ENCODE measurements around the gene MTR.

The MTR gene

DNA sequence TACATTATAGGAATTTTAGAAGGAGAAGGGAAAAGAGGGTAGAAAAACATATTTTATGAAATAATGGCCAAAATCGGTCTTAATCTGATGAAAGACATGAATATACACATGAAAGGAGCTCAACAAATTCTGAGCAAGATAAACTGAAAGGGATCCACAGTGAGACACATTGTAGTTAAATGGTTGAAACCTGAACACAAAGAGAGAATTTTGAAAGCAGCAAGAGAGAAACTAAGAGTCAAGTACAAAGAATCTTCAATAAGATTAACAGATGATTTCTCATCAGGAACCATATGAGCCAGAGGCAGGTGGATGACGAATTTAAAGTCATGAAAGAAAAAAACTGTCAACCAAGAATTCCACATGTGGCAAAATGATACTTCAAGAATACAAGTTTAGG is 15.8 kb upstream of the MTR start:
- no peak for DNase-seq (ENCODE audit: low read depth, low spot score)

DNA sequence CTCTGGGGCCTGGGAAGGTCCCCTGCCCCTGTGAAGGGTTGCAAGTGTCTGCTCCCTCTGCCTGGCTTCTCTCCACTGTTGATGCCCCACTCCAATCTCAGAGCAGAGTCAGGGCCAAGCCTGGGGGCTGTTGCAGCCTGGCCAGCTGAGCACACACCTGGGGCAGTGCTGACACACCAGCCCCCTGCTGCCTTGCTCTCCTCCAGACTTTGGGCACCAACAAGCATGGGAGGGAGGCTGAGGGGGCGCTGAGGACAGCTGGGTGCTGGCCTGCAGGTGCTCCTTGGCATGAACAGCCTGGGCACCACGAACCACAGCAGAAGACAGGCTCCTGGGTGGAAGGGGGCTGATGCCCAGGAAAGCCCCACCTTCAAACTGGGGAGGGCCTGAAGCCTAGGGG is 9.6 kb upstream of the MTR start:
- DNase-seq (ENCODE audit: low read depth, low spot score) = no peak

DNA sequence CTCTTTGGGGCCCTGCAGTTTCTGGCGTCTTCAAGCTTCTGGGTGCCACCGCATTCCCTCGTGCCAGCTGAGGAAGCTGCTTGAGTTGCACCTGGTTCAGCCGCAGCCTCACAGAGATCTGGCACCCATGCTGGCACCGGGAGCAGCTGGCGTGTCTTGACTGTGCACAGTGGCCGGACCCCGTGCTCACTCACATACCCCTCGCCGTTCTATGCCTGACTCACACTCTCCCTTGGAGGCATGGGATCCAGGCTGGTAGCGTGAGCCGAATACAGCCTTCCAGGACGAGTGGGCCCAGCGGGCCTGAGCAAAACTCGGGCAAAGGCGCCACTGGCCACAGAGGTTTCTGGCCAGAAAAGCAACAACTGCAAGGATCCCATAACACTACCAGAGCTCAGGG is 8.6 kb upstream of the MTR start:
- DNase-seq (ENCODE audit: low read depth, low spot score) = no peak

DNA sequence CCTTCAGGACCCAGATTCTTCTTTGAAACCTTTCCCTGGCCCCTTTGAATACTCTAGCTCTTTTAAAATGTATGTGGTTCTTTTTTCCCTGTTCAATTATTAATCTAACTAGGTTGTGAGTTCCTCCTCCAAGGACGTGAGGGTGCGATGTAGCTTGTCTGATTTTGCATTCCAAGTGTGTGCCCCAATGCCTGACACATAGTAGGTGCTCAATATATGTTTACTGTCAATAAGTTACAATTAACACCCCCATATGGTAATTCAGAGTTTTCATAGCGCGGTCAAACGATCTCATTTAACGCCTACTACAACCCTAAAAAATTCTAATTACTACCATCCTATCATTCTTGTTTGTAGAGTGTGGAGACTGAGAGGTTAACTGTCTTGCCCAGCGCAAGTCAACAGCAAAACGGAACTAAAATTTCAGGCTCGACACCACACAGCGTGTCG is 482 bp upstream of the MTR start:
- DNase-seq (ENCODE audit: low read depth, low spot score) = no peak

DNA sequence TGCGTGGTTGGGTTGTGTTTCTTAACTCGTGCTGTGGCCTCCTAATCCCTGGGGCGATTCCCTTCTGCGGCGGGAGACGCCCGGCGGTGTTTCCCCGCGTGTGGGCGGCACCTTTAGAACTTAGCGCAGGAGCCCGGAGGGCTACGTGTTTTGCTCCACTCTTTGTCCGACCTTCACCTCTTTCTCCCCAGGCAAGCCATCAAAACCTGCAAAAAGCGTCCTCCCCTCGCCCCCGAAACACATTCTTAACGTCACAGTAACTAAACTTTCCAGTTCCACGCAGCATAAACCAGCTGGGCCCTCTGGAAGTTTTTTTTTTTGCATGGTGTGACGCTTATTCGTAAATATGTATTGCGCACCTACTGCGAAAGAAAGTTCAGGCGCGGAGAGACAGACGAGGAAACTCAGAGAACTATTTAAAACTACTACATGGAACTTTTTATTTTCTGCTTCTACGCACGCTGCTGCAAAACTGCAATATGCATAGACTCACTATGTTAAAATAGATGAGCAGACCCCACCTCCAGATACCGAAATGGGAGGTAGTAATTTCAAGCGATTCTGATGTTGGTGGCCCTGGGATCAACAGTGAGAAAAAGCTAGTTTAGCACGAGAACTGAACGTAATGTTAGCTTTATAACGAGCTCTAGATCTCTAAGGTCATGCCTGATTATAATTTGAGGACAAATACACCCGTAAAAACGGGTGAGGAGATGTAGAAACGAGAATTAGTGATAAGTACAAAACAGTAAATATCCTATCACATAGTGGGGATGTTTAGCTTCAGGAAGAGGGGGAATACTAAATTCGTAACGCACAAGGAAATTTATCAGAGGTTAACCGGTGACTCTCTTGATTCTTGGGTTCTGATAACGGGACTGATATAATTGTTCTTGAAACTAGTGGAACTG is 920 bp downstream of the MTR start:
- DNase-seq (ENCODE audit: low read depth, low spot score) = peak; percentile 35

DNA sequence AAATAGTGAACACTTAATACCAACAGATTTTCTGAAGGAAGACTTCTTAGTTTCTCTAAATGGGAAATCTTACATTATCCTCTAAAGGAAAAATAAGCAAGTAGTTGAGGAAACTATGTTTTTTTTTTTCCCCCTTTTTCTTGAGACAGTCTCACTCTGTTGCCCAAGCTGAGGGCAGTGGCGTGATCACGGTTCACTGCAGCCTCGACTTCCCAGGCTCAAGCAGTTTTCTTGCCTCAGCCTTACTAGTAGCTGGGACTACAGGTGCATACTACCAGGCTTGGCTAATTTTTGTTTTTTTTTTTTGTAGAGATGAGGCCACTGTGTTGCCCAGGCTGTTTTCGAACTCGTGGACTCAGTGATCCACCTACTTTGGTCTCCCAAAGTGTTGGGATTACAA is 3.9 kb downstream of the MTR start:
- no peak for DNase-seq (ENCODE audit: low read depth, low spot score)

DNA sequence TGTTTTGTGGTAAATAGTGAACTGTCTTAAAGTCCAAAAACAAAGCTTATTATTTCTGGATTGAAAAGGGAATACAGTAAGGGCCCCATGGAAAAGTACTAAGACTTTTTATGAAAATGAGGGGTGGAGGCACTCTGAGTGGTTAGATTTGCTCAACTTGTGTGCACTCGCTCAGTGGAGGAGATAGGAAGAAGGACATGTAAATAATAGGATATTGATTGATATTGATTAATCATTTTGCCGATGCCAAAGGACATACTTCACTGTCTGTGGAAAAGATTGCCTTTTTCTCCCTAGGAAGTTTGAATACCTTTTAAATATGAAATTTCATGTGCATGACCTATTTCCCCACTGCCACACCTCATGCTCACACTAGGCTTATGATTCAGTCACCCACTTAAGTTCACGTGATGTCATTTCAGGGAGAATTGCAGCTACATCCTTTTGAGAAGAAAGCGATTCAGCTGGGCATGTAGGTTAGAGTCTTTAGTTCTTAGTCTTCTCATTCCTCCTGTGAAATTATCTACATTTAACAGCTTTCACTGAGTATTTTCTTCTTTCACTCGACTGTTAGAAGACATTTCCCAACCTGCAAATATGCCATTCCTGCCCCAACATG is 5.0 kb downstream of the MTR start:
- no peak for DNase-seq (ENCODE audit: low read depth, low spot score)

DNA sequence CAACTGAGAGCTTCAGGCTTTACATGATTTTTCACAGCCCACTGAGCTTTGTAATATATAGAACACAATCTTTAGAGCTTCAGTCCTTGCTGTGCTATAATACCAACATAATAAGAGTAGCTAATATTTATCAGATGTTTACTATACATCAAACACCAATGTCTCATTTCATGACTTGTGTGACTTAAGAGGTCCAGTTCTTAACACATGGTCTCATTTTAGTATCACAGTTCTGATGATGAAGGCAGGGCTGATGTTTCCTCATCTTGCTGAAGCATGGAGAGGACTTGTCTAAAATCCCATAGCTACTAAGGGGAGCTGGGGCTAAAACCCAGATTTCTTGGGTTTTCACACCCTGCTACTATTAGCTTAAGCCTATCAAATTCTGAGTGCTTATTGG is 5.5 kb downstream of the MTR start:
- no peak for DNase-seq (ENCODE audit: low read depth, low spot score)

DNA sequence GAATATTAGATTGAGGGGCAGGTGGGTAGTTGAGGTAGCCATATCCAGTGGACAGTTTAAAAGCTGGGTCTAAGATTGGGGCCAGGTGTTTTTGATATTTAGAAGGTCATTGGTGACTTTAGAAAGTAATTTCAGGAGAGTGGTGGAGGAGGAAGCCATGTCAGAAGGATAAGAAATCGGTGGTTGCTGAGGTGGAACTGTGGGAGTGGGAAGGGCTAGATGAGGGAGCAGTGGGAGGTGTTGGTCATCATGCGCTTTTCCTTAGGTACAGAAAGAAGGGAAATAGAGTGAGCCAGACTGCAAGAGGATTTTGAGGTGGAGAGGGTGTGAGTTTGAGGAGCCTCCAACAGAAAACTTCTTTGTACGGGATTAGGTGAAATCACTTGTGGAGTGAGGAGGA is 7.2 kb downstream of the MTR start:
- DNase-seq (ENCODE audit: low read depth, low spot score) = no peak

DNA sequence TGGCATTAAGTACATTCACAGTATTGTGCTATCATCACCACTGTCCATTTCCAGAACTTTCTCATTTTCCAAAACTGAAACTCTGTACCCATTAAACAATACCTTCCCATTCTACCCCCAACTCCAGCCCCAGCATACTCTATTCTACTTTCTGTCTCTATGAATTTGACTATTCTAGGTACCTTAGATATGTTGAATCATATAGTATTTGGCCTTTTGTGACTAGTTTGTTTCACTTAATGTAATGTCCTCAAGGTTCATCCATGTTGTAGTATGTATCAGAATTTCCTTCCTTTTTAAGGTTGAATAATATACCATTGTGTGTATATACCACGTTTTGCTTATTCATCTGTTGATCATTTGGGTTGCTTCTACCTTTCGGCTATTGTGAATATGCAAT is 11.5 kb downstream of the MTR start:
- no peak for DNase-seq (ENCODE audit: low read depth, low spot score)

DNA sequence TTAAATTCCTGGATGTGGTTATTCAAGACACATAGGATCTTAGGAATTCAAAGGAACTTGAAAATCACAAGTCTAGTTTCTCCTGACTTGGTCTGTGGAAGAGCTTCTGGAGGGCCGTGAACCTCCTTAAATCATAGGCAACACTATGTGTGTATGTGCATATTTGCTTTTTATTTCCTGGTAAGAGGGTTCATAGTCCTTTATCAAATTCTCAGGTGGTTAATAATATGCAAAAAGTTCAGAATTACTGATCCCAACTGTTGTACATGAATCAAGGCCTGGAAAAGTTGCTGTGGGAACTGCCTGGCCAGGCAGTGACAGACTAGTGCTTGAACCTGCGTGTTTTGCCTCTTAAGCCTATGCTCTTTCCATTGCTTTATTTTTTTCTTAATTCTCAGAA is 12.9 kb downstream of the MTR start:
- DNase-seq (ENCODE audit: low read depth, low spot score) = no peak

DNA sequence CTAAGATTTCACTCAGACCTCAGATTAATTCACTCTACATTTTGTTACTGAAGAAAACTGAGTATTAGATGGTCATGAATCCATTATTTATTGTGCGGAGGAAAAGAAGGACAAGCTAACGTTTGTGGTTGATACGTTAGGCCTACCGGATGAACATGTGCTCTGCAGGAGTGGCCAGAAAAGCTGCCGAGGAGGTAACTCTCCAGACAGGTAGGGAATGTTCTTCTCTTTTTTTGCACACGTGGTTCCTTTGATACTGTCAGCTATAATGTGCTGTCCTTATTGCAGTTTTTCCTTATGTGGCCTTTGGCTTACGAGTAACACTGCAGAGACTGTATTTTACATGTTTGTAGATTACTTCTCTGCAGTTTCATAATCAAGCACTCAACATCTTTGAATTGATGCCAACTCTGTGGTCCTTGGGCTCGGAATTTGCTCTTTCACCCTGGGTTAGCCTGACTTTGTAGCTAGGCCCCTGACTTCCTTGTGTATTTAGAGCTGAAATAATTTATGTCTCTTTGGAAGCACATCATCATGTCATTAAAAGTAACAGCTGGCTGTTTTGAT is 13.6 kb downstream of the MTR start:
- no peak for DNase-seq (ENCODE audit: low read depth, low spot score)

DNA sequence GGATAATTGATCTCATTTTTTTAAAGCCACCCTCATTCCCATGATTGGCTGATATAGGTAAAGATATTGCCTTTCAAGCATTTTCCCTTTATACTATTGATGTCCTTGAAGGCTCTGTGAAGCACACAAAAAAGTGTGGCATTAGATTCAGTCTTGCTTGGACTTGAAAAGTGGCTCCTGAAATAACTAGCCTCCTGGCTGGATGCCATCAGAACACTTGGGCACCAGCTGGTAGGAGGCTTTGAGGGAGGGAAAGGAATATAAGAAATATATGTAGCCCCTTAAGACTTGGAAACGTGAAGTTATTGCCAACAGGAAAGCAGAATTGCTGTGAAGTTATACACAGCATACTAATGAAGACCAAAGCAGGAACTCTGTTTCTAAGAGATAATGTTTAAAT is 14.1 kb downstream of the MTR start:
- no peak for DNase-seq (ENCODE audit: low read depth, low spot score)

DNA sequence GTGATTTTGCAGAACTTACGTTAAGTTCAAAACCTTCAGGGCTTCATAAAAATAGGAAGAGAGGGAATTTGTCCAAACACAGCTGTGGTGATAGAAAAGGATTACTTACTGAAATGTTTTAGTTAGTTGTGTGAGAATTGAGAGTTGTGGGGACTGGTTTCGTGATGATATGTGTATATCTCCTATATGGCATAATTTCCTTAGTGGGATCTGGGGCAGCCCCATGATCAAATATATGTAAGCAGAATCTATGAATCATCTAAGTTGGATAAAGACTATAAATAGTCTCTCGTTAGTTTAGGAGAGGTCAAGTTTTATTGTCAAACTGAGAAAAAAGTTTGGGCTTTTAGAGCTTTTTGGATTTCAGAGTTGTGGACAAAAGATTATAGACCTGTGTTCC is 14.9 kb downstream of the MTR start:
- no peak for DNase-seq (ENCODE audit: low read depth, low spot score)

DNA sequence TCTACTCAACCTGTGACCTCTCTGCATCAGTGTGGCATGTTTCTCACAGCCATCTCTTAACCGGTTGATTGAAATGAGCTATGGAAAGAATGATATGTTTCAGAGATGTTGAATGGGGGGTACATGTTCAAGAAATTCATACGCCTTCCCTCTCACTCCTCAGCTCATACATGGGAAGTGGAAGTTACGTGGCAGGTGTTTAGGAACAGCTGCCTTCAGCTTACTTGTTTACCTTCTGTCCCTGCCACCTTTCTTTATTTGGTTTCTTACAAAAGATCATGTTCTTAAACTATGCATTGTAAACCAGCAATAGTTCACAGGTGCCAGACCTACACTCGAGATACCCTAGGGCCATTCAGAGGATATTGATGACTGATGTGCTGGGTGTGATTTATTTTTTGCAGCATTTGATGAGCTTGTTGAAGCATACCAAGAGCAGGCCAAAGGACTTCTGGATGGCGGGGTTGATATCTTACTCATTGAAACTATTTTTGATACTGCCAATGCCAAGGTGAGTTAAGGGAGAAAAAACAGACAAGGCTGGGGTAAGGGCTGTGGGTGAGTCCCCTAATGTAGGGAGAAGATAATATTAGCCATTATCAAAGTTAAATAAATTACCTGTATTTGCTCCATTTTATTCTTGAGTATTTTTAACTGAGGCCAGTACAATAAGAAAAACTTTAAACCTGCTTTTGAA is 17.4 kb downstream of the MTR start:
- no peak for DNase-seq (ENCODE audit: low read depth, low spot score)

DNA sequence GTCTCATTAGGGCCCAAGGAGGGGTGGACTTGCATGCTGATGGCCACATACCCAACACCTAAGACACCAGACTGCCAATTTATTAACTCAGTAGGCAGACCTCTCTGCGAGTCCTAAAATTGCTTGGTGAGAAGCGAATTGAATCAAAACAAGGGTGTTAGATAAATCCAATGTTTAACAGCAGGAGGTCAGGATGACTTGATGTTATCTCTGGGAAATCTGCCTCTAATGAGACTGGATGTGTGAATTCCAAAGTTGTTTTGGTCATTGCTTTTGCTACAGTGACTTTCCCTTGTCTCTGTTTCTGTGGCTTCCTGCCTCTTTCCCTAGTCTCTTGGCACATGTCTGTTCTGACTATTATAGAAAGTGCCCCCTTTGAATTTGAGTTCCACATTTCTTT is 20.8 kb downstream of the MTR start:
- DNase-seq (ENCODE audit: low read depth, low spot score) = no peak

DNA sequence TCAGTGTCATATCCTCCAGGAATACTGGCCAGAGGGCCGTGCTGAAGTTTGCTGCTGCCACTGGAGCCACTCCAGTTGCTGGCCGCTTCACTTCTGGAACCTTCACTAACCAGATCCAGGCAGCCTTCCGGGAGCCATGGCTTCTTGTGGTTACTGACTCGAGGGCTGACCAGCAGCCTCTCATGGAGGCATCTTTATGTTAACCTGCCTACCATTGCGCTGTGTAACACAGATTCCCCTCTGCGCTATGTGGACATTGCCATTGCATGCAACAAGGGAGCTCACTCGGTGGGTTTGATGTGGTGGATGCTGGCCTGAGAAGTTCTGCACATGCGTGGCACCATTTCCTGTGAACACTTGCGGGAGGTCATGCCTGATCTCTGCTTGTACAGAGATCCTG is 24.8 kb downstream of the MTR start:
- DNase-seq (ENCODE audit: low read depth, low spot score) = no peak

DNA sequence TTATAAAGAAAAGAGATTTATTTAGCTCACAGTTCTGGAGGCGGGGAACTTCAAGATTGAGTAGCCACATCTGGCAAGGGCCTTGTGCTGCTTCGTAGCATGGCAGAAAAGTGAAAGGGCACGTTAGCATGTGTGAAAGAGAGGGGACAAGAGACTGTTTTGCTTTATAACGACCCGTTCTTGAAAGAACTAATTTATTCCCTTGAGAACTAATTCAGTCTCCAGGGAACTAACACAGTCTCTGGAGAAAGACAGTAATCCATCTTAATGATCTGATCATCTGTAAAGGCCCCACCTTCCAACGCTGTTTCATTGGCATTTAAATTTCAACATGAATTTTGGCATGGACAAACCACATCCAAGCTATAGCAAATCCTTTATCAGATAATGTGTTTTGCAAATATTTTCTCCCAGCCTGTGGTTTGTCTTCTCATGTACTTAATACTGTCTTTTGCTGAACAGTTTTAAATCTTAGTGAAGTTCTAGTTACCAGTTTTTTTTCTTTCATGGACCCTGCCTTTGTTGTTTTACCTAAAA is 26.1 kb downstream of the MTR start:
- no peak for DNase-seq (ENCODE audit: low read depth, low spot score)

DNA sequence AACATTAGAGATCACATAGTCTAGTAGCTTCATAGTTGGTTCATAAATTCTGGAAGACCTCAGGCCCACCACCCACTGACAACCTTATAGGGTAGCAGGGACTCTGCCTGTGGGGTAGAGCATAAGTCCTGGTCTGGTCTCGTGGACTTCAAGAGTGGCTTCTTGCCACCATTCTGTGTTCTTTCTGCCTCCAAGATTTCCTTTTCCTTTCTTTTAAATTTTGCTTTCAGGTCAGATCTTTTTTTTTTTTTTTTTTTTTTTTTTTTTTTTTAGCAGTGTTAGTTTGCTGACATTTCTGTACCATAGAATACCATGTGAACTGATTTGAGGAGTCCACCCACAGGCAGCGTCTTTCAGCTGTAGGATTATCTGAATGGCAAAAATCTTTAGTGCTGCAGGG is 28.5 kb downstream of the MTR start:
- DNase-seq (ENCODE audit: low read depth, low spot score) = no peak

DNA sequence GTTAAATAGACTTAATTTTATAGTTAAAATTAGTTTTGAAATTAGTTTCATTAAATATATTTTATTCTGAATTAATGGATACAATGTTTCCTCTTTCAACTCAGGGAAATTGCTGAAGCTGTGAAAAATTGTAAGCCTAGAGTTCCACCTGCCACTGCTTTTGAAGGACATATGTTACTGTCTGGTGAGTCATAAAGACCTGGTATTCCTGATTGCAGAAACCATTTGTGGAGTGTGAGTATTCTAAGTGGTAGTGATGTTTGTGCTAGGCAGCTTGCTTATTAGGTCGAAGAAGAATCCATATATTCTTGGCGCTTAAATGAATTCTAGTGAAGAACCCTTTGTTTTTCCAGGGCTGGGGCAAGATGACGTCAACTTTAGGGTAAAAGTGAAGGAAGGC is 34.0 kb downstream of the MTR start:
- DNase-seq (ENCODE audit: low read depth, low spot score) = no peak

DNA sequence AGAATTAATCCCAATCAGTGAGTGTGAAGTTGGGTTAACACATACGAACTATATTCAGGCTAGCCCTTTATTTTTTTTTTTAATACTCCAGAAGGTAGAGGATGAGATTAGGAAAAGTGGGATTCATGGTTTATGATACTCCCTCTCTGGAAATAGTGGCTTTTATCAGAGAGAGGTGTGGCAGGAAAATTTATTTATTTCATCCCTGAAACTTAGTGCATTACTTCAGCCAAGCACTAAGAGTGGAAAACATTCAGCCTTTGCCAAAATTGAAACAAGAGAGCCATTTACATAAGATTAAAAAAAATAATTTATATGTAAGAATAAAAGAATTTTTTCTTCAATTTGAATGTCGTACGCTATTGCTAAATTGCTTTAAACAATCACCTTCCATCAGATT is 35.0 kb downstream of the MTR start:
- DNase-seq (ENCODE audit: low read depth, low spot score) = no peak

DNA sequence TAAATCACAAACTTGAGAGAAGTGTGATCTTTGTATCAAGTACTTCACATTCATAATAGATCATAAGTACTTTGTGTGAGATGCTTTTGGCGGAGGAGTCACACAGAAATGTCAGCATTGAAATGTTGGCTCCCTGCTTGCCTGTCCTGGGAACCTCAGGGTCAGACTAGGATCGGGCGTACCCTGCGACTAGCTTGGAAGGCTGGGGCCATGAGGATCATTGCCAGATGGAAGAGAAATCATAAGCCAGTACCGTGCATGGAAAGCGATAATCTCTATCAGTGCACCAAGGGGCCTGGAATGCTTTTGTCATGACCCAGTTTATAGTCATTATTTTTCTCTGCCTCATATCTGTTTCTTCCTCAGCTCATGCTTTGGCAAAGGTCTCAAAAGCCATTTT is 35.5 kb downstream of the MTR start:
- DNase-seq (ENCODE audit: low read depth, low spot score) = no peak

Data from activated naive CD8-positive, alpha-beta T cell treated with anti-CD3 and anti-CD28 coated beads, Interleukin-2, amount 50 U/mL, for 16 hours (primary cell).